K562 (cell line): ENCODE measurements around the gene SHISA4. TPM values are rescaled to one million over a fixed set of nuclear protein-coding genes. Genes with fewer than 3 reads are reported as not detected.

Source experiments
- ATAC-seq: fragments of 200-7000 bp; cut with Tn5 transposase; 3 replicates; pipeline ENCODE4 v1.9.1; 2020; ENCODE audit warnings: moderate library complexity
- BruUV-seq: library from RNA; stranded (reverse); fragments of 400-500 nt; replicated peaks from 2 replicates; lab custom pipeline; 2021; lab: Mats Ljungman, UMichigan
- CTCF ChIA-PET: fragments of 300-600 bp; formaldehyde crosslinking; extraction: SDS; loops from one replicate; lab custom pipeline; 2021; ENCODE audit warnings: low intra/inter-chr PET ratio; lab: Yijun Ruan, JAX
- POLR2A ChIA-PET: fragments of 300-600, 350-650 bp; sonication (Branson Sonifier 250); formaldehyde crosslinking; extraction: SDS; loops from one replicate; lab custom pipeline; 2021; ENCODE audit warnings: antibody characterized with exemption, inconsistent platforms; lab: Yijun Ruan, JAX
- DNase-seq, 4 experiments: peaks; one replicate each; pipeline versions ENCODE4 v3.0.0 to v3.0.0-alpha.2; 2011 to 2018; ENCODE audit warnings: low spot score in 3 of 4, mixed read lengths in 3 of 4; ENCODE audit errors: extremely low read depth in 1 of 4
- FAIRE-seq: peaks from 2 replicates; lab custom pipeline; 2011; peaks lifted over from hg19 to GRCh38; lab: Jason Lieb, UNC
- H2AFZ ChIP-seq: 2 replicates; pipeline ENCODE4 v1.6.0; 2011; ENCODE audit warnings: low read depth, low read length, control low read depth, inconsistent platforms
- H3K27ac ChIP-seq: fragments of 200-600 bp; 3 replicates; pipeline ENCODE4 v1.8.0; 2011; ENCODE audit warnings: low read depth, mild to moderate bottlenecking, control low read depth, inconsistent platforms, low read length, moderate library complexity, mixed read lengths; ENCODE audit errors: extremely low read depth
- H3K27me3 ChIP-seq, 2 experiments: fragments of 300-600 bp in 1 of 2; 2 replicates in 1 of 2; 3 replicates in 1 of 2; pipeline versions ENCODE4 v1.6.0 to v1.8.0; 2011; ENCODE audit warnings: inconsistent platforms in 2 of 2, low read length in 2 of 2, mild to moderate bottlenecking in 1 of 2, mixed read lengths in 1 of 2, moderate library complexity in 1 of 2; ENCODE audit not compliant: control insufficient read depth in 2 of 2, insufficient read depth in 2 of 2
- H3K36me3 ChIP-seq: fragments of 300-600 bp; 3 replicates; pipeline ENCODE4 v1.8.0; 2011; ENCODE audit warnings: mild to moderate bottlenecking, low read length, inconsistent platforms; ENCODE audit not compliant: control insufficient read depth, insufficient read depth
- H3K4me1 ChIP-seq, 2 experiments: fragments of 200-600 bp in 1 of 2; replicated peaks in 1 of 2; 2 replicates in 1 of 2; 3 replicates in 1 of 2; pipeline versions ENCODE4 v1.5.1 to v1.8.0; 2011; ENCODE audit warnings: inconsistent platforms in 2 of 2, low read length in 2 of 2, mild to moderate bottlenecking in 1 of 2, mixed read lengths in 1 of 2, moderate library complexity in 1 of 2; ENCODE audit not compliant: control insufficient read depth in 2 of 2, insufficient read depth in 2 of 2
- H3K4me2 ChIP-seq: 2 replicates; pipeline ENCODE4 v1.6.1; 2011; ENCODE audit warnings: low read length, control low read depth, inconsistent platforms, mixed read lengths; ENCODE audit not compliant: insufficient read depth
- H3K4me3 ChIP-seq: fragments of 200-600 bp; sonication (generic), shearing (Covaris generic); 2 replicates; pipeline ENCODE4 v1.5.1; 2016; ENCODE audit warnings: control low read depth, inconsistent platforms
- H3K79me2 ChIP-seq: fragments of 200-600 bp; 3 replicates; pipeline ENCODE4 v1.8.0; 2011; ENCODE audit warnings: low read length, inconsistent platforms; ENCODE audit not compliant: control insufficient read depth, insufficient read depth
- H3K9ac ChIP-seq, 2 experiments: 2 replicates each; pipeline versions ENCODE4 v1.6.0 to v1.6.1; 2011; ENCODE audit warnings: low read depth in 2 of 2, low read length in 2 of 2, control low read depth in 1 of 2, inconsistent platforms in 1 of 2, mild to moderate bottlenecking in 1 of 2, mixed read lengths in 1 of 2; ENCODE audit not compliant: insufficient read depth in 1 of 2
- H3K9me1 ChIP-seq: one replicate; pipeline ENCODE4 v1.6.0; 2011; ENCODE audit warnings: inconsistent platforms, mild to moderate bottlenecking, low read length, moderate library complexity; ENCODE audit not compliant: control insufficient read depth, insufficient read depth
- H3K9me3 ChIP-seq: replicated peaks from 2 replicates; pipeline ENCODE4 v1.5.1; 2011; ENCODE audit warnings: low read depth, low read length, inconsistent platforms; ENCODE audit not compliant: control insufficient read depth, insufficient read depth
- H4K20me1 ChIP-seq: replicated peaks from 2 replicates; pipeline ENCODE4 v1.6.1; 2011; ENCODE audit warnings: low read length, inconsistent platforms, mixed read lengths; ENCODE audit not compliant: control insufficient read depth, insufficient read depth
- IFI16 ChIP-seq: fragments of 250-450 bp; sonication (Bioruptor Pico); IDR thresholded peaks from 2 replicates; pipeline ENCODE4 v2.1.2; 2022; ENCODE audit warnings: mild to moderate bottlenecking, inconsistent platforms
- ZNF766 ChIP-seq: fragments of 200-800 bp; sonication (Bioruptor generic); conservative IDR thresholded peaks from 2 replicates; pipeline ENCODE4 v1.6.1; 2016; ENCODE audit warnings: missing genetic modification characterization, missing compliant biosample characterization
- WGBS: fragments of 100-300 bp; shearing (Covaris generic); methylation state at CpG from one replicate; pipeline ENCODE4 v1.1.6; 2016; ENCODE audit warnings: low coverage, mixed read lengths; ENCODE audit not compliant: insufficient coverage; ENCODE audit errors: missing lambda C conversion rate; 5-methylcytosine and 5-hydroxymethylcytosine counted together
- in situ Hi-C: fragments of 300-500 bp; cut with MboI; formaldehyde crosslinking; loops from 4 replicates; pipeline ENCODE4 v1.15.0; 2018; ENCODE audit warnings: inconsistent platforms, mixed read lengths
- intact Hi-C: fragments of 100-400 bp; cut with micrococcal nuclease; formaldehyde crosslinking; loops from 2 replicates; pipeline ENCODE4 v1.14.2; 2022
- polyA plus RNA-seq, 8 experiments: library from polyadenylated mRNA; depleted of rRNA in 4 of 8; stranded (reverse) in 5 of 8; unstranded in 3 of 8; fragments of >200 nt; fragmentation: Nextera tagmentation in 2 of 8; fragmentation: Illumina TruSeq in 1 of 8; extraction: Ambion mirVana in 2 of 8; extraction: Trizol in 1 of 8; gene quantifications; 2 replicates each; pipeline versions ENCODE4 v1.2.1 to v1.2.3, GENCODE V29; 2011 to 2014; ENCODE audit warnings: inconsistent platforms in 1 of 8, missing spikeins in 1 of 8
- total RNA-seq, 7 experiments: library from RNA; depleted of rRNA in 6 of 7; stranded (reverse); fragments of >200 nt in 6 of 7; fragmentation: Illumina TruSeq in 2 of 7; extraction: Trizol in 2 of 7; gene quantifications; 2 replicates each; pipeline versions ENCODE4 v1.2.1 to v1.2.3, GENCODE V29; 2011 to 2021; ENCODE audit warnings: low replicate concordance in 1 of 7
- TF ChIP-seq, protein P1 (sequence below), 3 experiments: IDR thresholded peaks in 2 of 3; conservative IDR thresholded peaks in 1 of 3; 2 replicates each; pipeline ENCODE4 v1.5.1; 2011 to 2012; ENCODE audit warnings: low read length in 3 of 3, mild to moderate bottlenecking in 3 of 3, control low read depth in 2 of 3, improper control_type of control experiment in 1 of 3, inconsistent platforms in 1 of 3, low read depth in 1 of 3, mixed read lengths in 1 of 3, moderate library complexity in 1 of 3; ENCODE audit not compliant: insufficient read depth in 2 of 3

The SHISA4 gene
- total and polyA plus RNA-seq, 9 of the 15 experiments (the other 6 are each of a cell fraction or from before 2014, with no cell fraction given): 0.15 to 0.95 (median 0.68) TPM; not detected in 2

DNA sequence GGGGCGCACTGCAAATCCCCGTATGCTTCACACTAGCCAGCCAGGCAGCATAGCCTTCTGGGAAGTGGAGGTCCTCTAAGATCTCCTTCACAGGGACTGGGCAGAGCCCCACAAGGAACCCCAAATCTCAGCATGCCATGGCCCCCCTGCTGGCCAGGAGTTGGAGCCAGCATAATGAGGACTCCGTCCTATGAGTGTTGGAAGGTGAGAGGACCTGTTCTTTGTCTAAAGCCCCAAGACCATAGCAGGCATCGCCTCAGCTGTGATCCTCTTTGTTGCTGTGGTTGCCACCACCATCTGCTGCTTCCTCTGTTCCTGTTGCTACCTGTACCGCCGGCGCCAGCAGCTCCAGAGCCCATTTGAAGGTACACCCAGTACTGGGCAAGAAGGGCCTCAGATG lies 1.5 kb downstream of the SHISA4 start:
- ATAC-seq (no peak), DNase-seq (peak in 1 of 4 experiments; percentile 36), FAIRE-seq (no peak)
- POLR2A ChIA-PET: interaction anchor here (0.6 to 1.0 kb wide), 3 partner anchors 44 to 94 kb away, joined by 3 read pairs; partner anchors contain the start of gene TIMM17A
- in situ Hi-C loops: loop anchor here (5.0 kb wide), 2 partner anchors 82 to 232 kb away; partner anchors contain the start of gene GPR37L1
- Histone ChIP-seq H3K4me1 (peaks cover 23 to 34% of the 10 kb centered on the region in 2 experiments), H2AFZ (no peak overlapping the region), H3K36me3 (no peaks in the 10 kb centered on the region), H3K27me3 (0 out of 5 replicates have a peak, but pooled peaks cover 0 to 4% of the 10 kb centered on the region in 2 experiments), H4K20me1 (no peaks in the 10 kb centered on the region), H3K27ac (no peak overlapping the region), H3K9ac (no peak overlapping the region), H3K4me3 (no peak overlapping the region), H3K9me3 (no peaks in the 10 kb centered on the region), H3K9me1 (no peaks in the 10 kb centered on the region), H3K79me2 (no peaks in the 10 kb centered on the region), H3K4me2 (no peak overlapping the region)
- intact Hi-C loops: no loop called here
- CTCF ChIA-PET: no interaction called here
- TF ChIP-seq, protein P1, sequence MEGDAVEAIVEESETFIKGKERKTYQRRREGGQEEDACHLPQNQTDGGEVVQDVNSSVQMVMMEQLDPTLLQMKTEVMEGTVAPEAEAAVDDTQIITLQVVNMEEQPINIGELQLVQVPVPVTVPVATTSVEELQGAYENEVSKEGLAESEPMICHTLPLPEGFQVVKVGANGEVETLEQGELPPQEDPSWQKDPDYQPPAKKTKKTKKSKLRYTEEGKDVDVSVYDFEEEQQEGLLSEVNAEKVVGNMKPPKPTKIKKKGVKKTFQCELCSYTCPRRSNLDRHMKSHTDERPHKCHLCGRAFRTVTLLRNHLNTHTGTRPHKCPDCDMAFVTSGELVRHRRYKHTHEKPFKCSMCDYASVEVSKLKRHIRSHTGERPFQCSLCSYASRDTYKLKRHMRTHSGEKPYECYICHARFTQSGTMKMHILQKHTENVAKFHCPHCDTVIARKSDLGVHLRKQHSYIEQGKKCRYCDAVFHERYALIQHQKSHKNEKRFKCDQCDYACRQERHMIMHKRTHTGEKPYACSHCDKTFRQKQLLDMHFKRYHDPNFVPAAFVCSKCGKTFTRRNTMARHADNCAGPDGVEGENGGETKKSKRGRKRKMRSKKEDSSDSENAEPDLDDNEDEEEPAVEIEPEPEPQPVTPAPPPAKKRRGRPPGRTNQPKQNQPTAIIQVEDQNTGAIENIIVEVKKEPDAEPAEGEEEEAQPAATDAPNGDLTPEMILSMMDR (IDR thresholded peaks at IDR 0.05 in 2 of 3, conservative IDR thresholded peaks at IDR 0.05 in 1 of 3; ENCODE audit: insufficient read depth in 2 of 3, low read depth in 1 of 3, low read length in 3 of 3): 0 out of 6 replicates have a peak, but pooled peaks of 1 of the 3 experiments have one; percentile 22
- TF ChIP-seq IFI16 (CRISPR knock-in tag) (no peak), ZNF766 (CRISPR knock-in tag) (no peak)
- 39% methylated on average over 7 of the region's 7 CpGs for WGBS
- BruUV-seq: no TSS peak
